H1 (cell line): ENCODE measurements around the gene MAP2K5. TPM values are rescaled to one million over a fixed set of nuclear protein-coding genes. Genes with fewer than 3 reads are reported as not detected.

Experiments
- CHD7 ChIP-seq: fragments of 300-600 bp; sonication (generic); IDR thresholded peaks from 2 replicates; pipeline ENCODE4 v1.7.1; 2012; ENCODE audit warnings: low read length, moderate library complexity, mild to moderate bottlenecking, inconsistent platforms; ENCODE audit not compliant: insufficient replicate concordance
- HDAC2 ChIP-seq, 2 experiments: fragments of 300-600 bp in 1 of 2; sonication (generic) in 1 of 2; IDR thresholded peaks; 2 replicates each; pipeline ENCODE4 v1.6.1; 2011 to 2012; ENCODE audit warnings: low read depth in 2 of 2, low read length in 2 of 2, mild to moderate bottlenecking in 2 of 2, moderate library complexity in 2 of 2, borderline replicate concordance in 1 of 2, inconsistent platforms in 1 of 2
- KDM4A ChIP-seq: IDR thresholded peaks from one replicate; pipeline ENCODE4 v1.7.1; 2012; ENCODE audit warnings: low read depth, mild to moderate bottlenecking, moderate library complexity, low read length, inconsistent platforms; ENCODE audit not compliant: severe bottlenecking
- RAD21 ChIP-seq, 2 experiments: IDR thresholded peaks in 1 of 2; conservative IDR thresholded peaks in 1 of 2; 2 replicates each; pipeline ENCODE4 v1.6.1; 2011; ENCODE audit warnings: low read depth in 2 of 2, low read length in 2 of 2, improper control_type of control experiment in 1 of 2, inconsistent platforms in 1 of 2, mild to moderate bottlenecking in 1 of 2, moderate library complexity in 1 of 2
- SIRT6 ChIP-seq: IDR thresholded peaks from one replicate; pipeline ENCODE4 v1.7.1; 2012; ENCODE audit warnings: low read length, inconsistent platforms
- polyA plus RNA-seq, 7 experiments: library from polyadenylated mRNA; depleted of rRNA in 3 of 7; stranded (reverse) in 5 of 7; unstranded in 2 of 7; fragments of >200 nt in 5 of 7; fragments of 200-250 nt in 2 of 7; gene quantifications; 1 replicate in 5 of 7; 2 replicates in 1 of 7; 4 replicates in 1 of 7; pipeline versions ENCODE4 v1.2.1 to v1.2.3, GENCODE V29; 2011 to 2013; ENCODE audit warnings: missing spikeins in 2 of 7, mixed read lengths in 2 of 7
- total RNA-seq: library from RNA; stranded (reverse); fragmentation: NEBNext Ultra II Directional; extraction: Animal tissue kit (Norgen Biotek cat#: 25700); gene quantifications from 2 replicates; pipeline ENCODE4 v1.2.1, GENCODE V29; 2021

MAP2K5 gene
- total and polyA plus RNA-seq, 2 of the 8 experiments (the other 6 are each of a cell fraction or from before 2014, with no cell fraction given), result 4.4 to 15.8 TPM

- no peak for TF ChIP-seq CHD7
- TF ChIP-seq RAD21 (IDR thresholded peaks at IDR 0.05 in 1 of 2, conservative IDR thresholded peaks at IDR 0.05 in 1 of 2; ENCODE audit: low read depth in 2 of 2, low read length in 2 of 2), result no peak
- no peak for TF ChIP-seq HDAC2 (IDR thresholded peaks at IDR 0.05; ENCODE audit: borderline replicate concordance in 1 of 2, low read depth in 2 of 2, low read length in 2 of 2)
- no peak for TF ChIP-seq SIRT6
- TF ChIP-seq KDM4A, result no peak
These were observed 303.5 kb downstream of the MAP2K5 start (continued) for GRCh38 chr15:67845974-67846373.
